ENCODE measurements around the gene STK24.

STK24 gene

GRCh38 chr13:98447881-98448641 lies 128.8 kb downstream of the STK24 start:
- no peak for DNase-seq

- DNase-seq, result no peak
Measured at GRCh38 chr13:98447130-98447529, 129.8 kb downstream of the STK24 start.

GRCh38 chr13:98446234-98446621 lies 130.7 kb downstream of the STK24 start:
- no peak for DNase-seq

- DNase-seq, result peak; percentile 85
Measured at GRCh38 chr13:98445340-98446233, 131.3 kb downstream of the STK24 start.

- no peak for DNase-seq
Measured at GRCh38 chr13:98444381-98444780, 132.5 kb downstream of the STK24 start.

- DNase-seq, result no peak
Measured at GRCh38 chr13:98443800-98444325, 133.0 kb downstream of the STK24 start.

- no peak for DNase-seq
Measured at GRCh38 chr13:98443329-98443728, 133.6 kb downstream of the STK24 start.

GRCh38 chr13:98442391-98443230 lies 134.3 kb downstream of the STK24 start:
- DNase-seq, result no peak

GRCh38 chr13:98441056-98441676 lies 135.7 kb downstream of the STK24 start:
- DNase-seq, result no peak

- DNase-seq, result no peak
Measured at GRCh38 chr13:98440390-98441055, 136.4 kb downstream of the STK24 start.

- DNase-seq, result no peak
Measured at GRCh38 chr13:98439896-98440295, 137.0 kb downstream of the STK24 start.

- no peak for DNase-seq
Measured at GRCh38 chr13:98439126-98439828, 137.6 kb downstream of the STK24 start.

GRCh38 chr13:98438246-98439125 lies 138.4 kb downstream of the STK24 start:
- no peak for DNase-seq

- no peak for DNase-seq
Measured at GRCh38 chr13:98436233-98436910, 140.5 kb downstream of the STK24 start.

- no peak for DNase-seq
Measured at GRCh38 chr13:98435376-98435775, 141.5 kb downstream of the STK24 start.

GRCh38 chr13:98434060-98434459 lies 142.8 kb downstream of the STK24 start:
- DNase-seq, result no peak

GRCh38 chr13:98433654-98434053 lies 143.3 kb downstream of the STK24 start:
- DNase-seq, result no peak

- no peak for DNase-seq
Measured at GRCh38 chr13:98432638-98433037, 144.3 kb downstream of the STK24 start.

GRCh38 chr13:98429977-98430736 lies 146.8 kb downstream of the STK24 start:
- no peak for DNase-seq

Measured in activated T-cell treated with anti-CD3 and anti-CD28 coated beads, Interleukin-2, amount 50 U/mL, for 1 hour (primary cell).